ENCODE measurements around the gene ASGR1.

Gene ASGR1, protein sequence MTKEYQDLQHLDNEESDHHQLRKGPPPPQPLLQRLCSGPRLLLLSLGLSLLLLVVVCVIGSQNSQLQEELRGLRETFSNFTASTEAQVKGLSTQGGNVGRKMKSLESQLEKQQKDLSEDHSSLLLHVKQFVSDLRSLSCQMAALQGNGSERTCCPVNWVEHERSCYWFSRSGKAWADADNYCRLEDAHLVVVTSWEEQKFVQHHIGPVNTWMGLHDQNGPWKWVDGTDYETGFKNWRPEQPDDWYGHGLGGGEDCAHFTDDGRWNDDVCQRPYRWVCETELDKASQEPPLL

DNA sequence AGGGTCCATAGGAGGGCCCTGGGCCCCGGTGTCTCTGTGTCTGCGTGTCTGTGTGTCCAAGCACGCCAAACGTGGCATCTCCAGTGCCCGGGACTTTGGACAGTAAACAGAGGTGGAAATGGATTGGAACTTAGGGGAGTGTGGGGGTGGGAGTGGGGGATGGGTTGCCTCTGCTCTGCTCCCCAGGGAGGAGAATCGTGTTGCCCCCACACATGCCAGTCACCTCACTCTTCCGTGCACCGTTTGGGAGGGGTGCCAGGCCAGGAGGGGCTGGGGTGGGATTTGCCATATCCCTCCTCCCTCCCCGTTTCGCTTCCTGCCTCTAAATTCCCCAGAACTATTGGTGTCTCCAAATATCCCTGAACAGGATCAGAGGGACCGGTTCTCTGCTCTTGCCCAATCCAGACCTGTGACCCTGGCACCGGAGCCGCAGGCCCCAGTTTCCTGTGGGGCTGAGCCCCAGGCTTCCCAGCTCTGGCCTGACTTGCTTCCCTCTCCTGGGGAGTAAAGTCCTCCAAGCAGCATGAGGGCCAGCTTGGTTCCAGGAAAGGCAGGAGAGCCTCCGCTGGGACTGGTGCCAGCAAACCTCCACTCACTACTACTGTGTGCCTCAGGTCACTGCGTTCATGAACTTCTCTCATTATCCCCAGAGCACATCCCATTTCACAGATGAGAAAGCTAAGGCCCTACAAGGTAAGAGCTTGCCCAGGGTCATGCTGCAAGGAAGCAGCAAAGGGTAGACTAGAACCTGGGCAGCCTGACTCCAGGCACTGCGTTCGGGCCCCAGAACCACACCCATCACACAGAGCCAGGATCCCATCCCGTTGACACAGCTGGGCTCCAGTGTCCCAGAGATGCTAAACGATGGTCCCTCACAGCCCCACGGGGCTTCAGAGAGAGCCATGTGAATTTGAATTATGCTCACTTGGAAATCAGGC is at the start of gene ASGR1:
TSS of gene ASGR1 (minus strand) at position 54 of the 938 bp plus-strand sequence. CDS start 807 bp downstream, outside the sequence.
- Histone ChIP-seq H3K9ac (ENCODE audit: low read length) (peak within 1 kb of the TSS; percentile 56), H3K36me3 (replicated peaks; ENCODE audit: low read depth, low read length) (no peaks in the 10 kb centered on the region), H3K4me1 (ENCODE audit: low read length) (peaks cover 5% of the 10 kb centered on the region), H3K4me3 (ENCODE audit: low read length) (peak within 1 kb of the TSS; percentile 90), H3K27ac (ENCODE audit: low read length) (no peak within 1 kb of the TSS), H3K4me2 (ENCODE audit: low read length) (peak within 1 kb of the TSS; percentile 100), H2AFZ (ENCODE audit: low read depth, low read length) (peak within 1 kb of the TSS; percentile 90), H3K27me3 (ENCODE audit: low read depth, low read length) (no peaks in the 10 kb centered on the region), H3K79me2 (ENCODE audit: low read length) (no peaks in the 10 kb centered on the region), H4K20me1 (ENCODE audit: insufficient read depth, low read length) (no peaks in the 10 kb centered on the region), H3K9me3 (ENCODE audit: insufficient read depth, low read length) (no peaks in the 10 kb centered on the region)
- no peak for TF ChIP-seq EZH2phosphoT487 (IDR thresholded peaks at IDR 0.05; ENCODE audit: low read depth)
- TF ChIP-seq, protein P1, sequence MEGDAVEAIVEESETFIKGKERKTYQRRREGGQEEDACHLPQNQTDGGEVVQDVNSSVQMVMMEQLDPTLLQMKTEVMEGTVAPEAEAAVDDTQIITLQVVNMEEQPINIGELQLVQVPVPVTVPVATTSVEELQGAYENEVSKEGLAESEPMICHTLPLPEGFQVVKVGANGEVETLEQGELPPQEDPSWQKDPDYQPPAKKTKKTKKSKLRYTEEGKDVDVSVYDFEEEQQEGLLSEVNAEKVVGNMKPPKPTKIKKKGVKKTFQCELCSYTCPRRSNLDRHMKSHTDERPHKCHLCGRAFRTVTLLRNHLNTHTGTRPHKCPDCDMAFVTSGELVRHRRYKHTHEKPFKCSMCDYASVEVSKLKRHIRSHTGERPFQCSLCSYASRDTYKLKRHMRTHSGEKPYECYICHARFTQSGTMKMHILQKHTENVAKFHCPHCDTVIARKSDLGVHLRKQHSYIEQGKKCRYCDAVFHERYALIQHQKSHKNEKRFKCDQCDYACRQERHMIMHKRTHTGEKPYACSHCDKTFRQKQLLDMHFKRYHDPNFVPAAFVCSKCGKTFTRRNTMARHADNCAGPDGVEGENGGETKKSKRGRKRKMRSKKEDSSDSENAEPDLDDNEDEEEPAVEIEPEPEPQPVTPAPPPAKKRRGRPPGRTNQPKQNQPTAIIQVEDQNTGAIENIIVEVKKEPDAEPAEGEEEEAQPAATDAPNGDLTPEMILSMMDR (IDR thresholded peaks at IDR 0.05; ENCODE audit: low read depth, low read length), result no peak

DNA sequence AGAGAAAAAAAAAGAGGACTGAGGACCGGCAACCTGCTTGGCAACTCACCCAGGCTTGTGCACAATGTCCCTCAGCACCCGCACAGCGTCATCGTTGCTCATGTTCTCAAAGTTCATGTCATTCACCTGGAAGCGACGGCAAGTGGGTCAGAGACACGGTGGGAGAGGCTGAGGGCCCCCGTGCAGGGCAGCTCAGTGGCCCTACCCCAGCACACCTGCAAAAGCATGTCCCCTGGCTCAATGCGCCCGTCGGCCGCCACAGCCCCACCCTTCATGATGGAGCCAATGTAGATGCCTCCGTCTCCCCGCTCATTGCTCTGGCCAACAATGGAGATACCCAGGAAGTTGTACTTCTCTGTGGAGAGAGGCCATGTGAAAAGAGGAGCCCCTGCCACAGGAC is 49.8 kb upstream of the ASGR1 start:
- H3K4me2 ChIP-seq (ENCODE audit: low read length), result no peak overlapping the region
- H3K79me2 ChIP-seq (ENCODE audit: low read length), result peaks cover 29% of the 10 kb centered on the region
- H3K9me3 ChIP-seq (ENCODE audit: insufficient read depth, low read length), result no peaks in the 10 kb centered on the region
- H3K36me3 ChIP-seq (replicated peaks; ENCODE audit: low read depth, low read length), result peaks cover 1% of the 10 kb centered on the region
- H2AFZ ChIP-seq (ENCODE audit: low read depth, low read length), result no peak overlapping the region
- no peak overlapping the region for H3K27ac ChIP-seq (ENCODE audit: low read length)
- H3K9ac ChIP-seq (ENCODE audit: low read length), result no peak overlapping the region
- H3K4me1 ChIP-seq (ENCODE audit: low read length), result peaks cover 4% of the 10 kb centered on the region
- H4K20me1 ChIP-seq (ENCODE audit: insufficient read depth, low read length), result peaks cover 6% of the 10 kb centered on the region; the same call in 1 of the 2 replicates
- TF ChIP-seq, protein P1 (IDR thresholded peaks at IDR 0.05; ENCODE audit: low read depth, low read length), result no peak
- TF ChIP-seq EZH2phosphoT487 (IDR thresholded peaks at IDR 0.05; ENCODE audit: low read depth), result no peak
- H3K27me3 ChIP-seq (ENCODE audit: low read depth, low read length), result no peaks in the 10 kb centered on the region
- no peak overlapping the region for H3K4me3 ChIP-seq (ENCODE audit: low read length)

DNA sequence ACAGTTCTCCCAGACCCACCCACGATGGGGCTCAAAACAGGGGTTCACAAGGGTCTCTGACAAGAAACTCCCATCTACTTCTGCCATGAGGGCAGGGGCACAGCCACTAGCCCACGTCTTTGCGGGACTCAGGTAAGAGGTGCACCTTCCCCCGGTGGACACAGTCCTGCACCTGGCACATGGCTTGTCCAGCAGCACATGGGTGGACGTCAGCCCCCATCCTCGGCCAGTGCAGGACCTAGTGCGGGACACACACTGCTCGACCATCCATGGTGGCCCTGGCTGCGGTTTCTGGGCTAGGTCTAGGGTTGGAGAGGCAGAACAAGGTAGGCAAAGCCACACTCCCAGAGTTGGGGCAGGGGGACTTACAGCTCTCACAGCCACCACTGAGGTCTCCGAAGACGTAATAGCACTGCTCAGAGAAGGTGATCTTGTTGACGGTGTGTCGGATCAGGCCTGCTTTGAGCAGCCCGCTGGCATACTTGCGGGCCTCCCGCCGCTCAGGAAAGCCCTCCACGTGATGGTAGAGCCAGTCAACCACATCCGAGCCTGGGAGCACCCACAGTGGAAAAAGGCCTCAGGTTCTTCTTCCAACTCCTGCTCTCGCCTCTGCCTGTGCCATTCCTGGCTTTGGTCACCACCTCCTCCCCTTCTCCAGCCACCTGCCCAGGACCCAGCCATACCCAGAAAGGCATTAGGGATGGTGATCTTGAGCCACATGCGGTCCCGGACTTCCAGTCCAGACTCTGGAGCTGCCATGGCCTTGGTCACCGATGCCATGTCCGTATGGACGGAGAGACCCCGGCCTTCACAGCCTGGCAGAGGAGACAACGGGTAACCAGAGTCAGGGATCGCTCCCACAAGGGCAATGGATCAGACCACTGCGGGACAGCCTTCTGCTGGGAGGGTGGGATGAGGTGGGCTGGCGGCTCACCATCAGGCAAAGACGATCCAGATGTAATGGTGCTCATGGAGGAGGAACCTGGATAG is 47.8 kb upstream of the ASGR1 start:
- H3K4me2 ChIP-seq (ENCODE audit: low read length), result no peak overlapping the region
- H3K9ac ChIP-seq (ENCODE audit: low read length), result no peak overlapping the region
- no peaks in the 10 kb centered on the region for H3K27me3 ChIP-seq (ENCODE audit: low read depth, low read length)
- H3K36me3 ChIP-seq (replicated peaks; ENCODE audit: low read depth, low read length), result peaks cover 7% of the 10 kb centered on the region
- TF ChIP-seq, protein P1 (IDR thresholded peaks at IDR 0.05; ENCODE audit: low read depth, low read length), result no peak
- no peak for TF ChIP-seq EZH2phosphoT487 (IDR thresholded peaks at IDR 0.05; ENCODE audit: low read depth)
- no peak overlapping the region for H3K4me3 ChIP-seq (ENCODE audit: low read length)
- no peaks in the 10 kb centered on the region for H3K4me1 ChIP-seq (ENCODE audit: low read length)
- no peaks in the 10 kb centered on the region for H3K9me3 ChIP-seq (ENCODE audit: insufficient read depth, low read length)
- H3K27ac ChIP-seq (ENCODE audit: low read length), result no peak overlapping the region
- H3K79me2 ChIP-seq (ENCODE audit: low read length), result peaks cover 10% of the 10 kb centered on the region
- H2AFZ ChIP-seq (ENCODE audit: low read depth, low read length), result no peak overlapping the region
- H4K20me1 ChIP-seq (ENCODE audit: insufficient read depth, low read length), result peaks cover 1% of the 10 kb centered on the region; the same call in 1 of the 2 replicates
